ENCODE measurements around the gene SLC8A2.

- no peak for TF ChIP-seq CTCF (IDR thresholded peaks at IDR 0.05)
- no peak for TF ChIP-seq POLR2A (IDR thresholded peaks at IDR 0.05)
- no peak for TF ChIP-seq EP300 (IDR thresholded peaks at IDR 0.05)
Measured at GRCh38 chr19:47381653-47382279, 89.9 kb downstream of the SLC8A2 start.

Data from ovary (tissue), 3 donors.